Measurements from ENCODE around the gene C1QTNF5. TPM values are rescaled to one million over a fixed set of nuclear protein-coding genes. Genes with fewer than 3 reads are reported as not detected.
A peak's percentile ranks its signal among the peaks of the same experiment; 100 is the strongest.

Gene C1QTNF5
- total RNA-seq, 2 donors from 2014 or later = 0.62 to 0.66 TPM

DNA sequence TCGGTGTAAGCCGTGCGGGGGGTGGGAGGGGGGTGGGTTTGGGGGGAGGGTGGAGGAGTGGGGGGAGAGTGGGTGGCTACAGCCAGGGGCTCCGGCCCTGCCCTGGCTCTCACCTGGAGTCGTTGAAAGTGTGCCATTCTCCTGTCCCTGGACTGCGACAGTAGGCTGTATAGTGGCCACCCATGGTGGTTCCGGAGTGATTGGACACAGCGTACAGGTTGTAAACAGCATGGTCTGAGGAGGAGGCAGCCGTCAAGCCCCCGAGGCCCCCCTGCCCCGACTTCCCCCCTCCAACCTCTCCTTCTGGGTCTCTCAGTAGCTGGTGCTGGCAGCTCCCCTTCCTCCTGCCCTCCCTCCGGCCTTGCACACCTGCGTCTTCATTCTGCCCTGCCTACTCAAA is 16.4 kb upstream of the C1QTNF5 start:
- peaks cover 53% of the 10 kb centered on the region for H3K36me3 ChIP-seq (ENCODE audit: control insufficient read depth, insufficient read depth, low read length)
- no peaks in the 10 kb centered on the region for H3K27me3 ChIP-seq (ENCODE audit: control insufficient read depth, insufficient read depth, low read length, poor library complexity, severe bottlenecking)
- peaks cover 16% of the 10 kb centered on the region for H3K4me1 ChIP-seq (ENCODE audit: control insufficient read depth, insufficient read depth, low read length)
- TF ChIP-seq, protein P1, sequence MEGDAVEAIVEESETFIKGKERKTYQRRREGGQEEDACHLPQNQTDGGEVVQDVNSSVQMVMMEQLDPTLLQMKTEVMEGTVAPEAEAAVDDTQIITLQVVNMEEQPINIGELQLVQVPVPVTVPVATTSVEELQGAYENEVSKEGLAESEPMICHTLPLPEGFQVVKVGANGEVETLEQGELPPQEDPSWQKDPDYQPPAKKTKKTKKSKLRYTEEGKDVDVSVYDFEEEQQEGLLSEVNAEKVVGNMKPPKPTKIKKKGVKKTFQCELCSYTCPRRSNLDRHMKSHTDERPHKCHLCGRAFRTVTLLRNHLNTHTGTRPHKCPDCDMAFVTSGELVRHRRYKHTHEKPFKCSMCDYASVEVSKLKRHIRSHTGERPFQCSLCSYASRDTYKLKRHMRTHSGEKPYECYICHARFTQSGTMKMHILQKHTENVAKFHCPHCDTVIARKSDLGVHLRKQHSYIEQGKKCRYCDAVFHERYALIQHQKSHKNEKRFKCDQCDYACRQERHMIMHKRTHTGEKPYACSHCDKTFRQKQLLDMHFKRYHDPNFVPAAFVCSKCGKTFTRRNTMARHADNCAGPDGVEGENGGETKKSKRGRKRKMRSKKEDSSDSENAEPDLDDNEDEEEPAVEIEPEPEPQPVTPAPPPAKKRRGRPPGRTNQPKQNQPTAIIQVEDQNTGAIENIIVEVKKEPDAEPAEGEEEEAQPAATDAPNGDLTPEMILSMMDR (conservative IDR thresholded peaks at IDR 0.05) = no peak
- H3K9me3 Mint-ChIP-seq = no peaks in the 10 kb centered on the region
- no peak overlapping the region for H3K9ac ChIP-seq (ENCODE audit: extremely low read depth, low read length, poor library complexity, severe bottlenecking)
- H3K27me3 Mint-ChIP-seq (ENCODE audit: insufficient read depth) = peaks cover 28% of the 10 kb centered on the region
- no peak overlapping the region for H3K27ac Mint-ChIP-seq
- H3K36me3 Mint-ChIP-seq (ENCODE audit: low read depth) = peaks cover 47% of the 10 kb centered on the region
- H3K4me1 Mint-ChIP-seq = peaks cover 25% of the 10 kb centered on the region
- H3K4me3 ChIP-seq (ENCODE audit: low read length) = no peak overlapping the region
- 88 to 90% methylated on average over 5 to 10 of the region's 13 CpGs for WGBS, 2 experiments (ENCODE audit: insufficient coverage in 1 of 2, insufficient read length in 1 of 2)
- DNase-seq = no peak
- H3K27ac ChIP-seq (ENCODE audit: low read depth, low read length) = no peak overlapping the region
- peak overlapping the region; percentile 58 for H3K4me3 Mint-ChIP-seq
- H3K9me3 ChIP-seq (ENCODE audit: control insufficient read depth, low read length) = no peaks in the 10 kb centered on the region

DNA sequence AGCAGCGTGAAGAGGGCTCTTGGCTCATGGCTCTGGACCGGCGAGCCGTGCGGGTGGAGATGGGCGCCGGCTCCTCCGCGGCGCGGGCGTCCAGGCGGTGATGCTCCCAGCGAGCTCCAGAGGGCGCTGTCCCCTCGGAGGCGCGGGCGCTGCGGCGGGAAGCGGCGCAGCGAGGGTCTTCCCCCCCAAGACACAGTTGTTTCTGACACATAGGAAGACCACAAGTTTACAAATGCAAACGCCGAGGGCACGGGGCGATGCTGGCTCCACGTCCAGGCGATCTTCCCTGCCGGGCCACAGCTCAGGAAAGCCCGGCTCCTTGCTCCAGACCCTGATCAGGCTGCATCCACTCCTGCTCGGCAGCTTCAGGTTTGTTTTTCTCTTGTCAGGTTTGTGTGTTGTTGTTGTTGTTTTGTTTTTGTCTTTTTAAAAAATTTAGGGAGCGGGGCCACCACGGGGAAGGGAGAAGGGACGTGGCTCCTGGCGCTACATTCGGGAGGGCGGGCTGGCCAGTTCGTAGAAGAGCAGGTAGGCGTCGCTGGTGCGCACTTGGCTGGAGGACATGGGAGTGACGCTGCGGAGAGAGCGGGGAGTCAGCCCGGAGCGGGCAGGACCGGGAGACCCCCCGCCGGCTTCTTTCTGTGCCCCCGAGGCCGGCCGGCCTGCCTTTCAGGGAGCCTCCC is 15.8 kb upstream of the C1QTNF5 start:
- H3K27ac Mint-ChIP-seq = peak overlapping the region; percentile 91
- H3K4me3 ChIP-seq (ENCODE audit: low read length) = no peak overlapping the region
- no peaks in the 10 kb centered on the region for H3K27me3 ChIP-seq (ENCODE audit: control insufficient read depth, insufficient read depth, low read length, poor library complexity, severe bottlenecking)
- 7 to 9% methylated on average over 28 to 54 of the region's 54 CpGs for WGBS, 2 experiments (ENCODE audit: insufficient coverage in 1 of 2, insufficient read length in 1 of 2)
- H3K4me1 Mint-ChIP-seq = peaks cover 19% of the 10 kb centered on the region
- no peak overlapping the region for H3K9ac ChIP-seq (ENCODE audit: extremely low read depth, low read length, poor library complexity, severe bottlenecking)
- peaks cover 33% of the 10 kb centered on the region for H3K27me3 Mint-ChIP-seq (ENCODE audit: insufficient read depth)
- H3K27ac ChIP-seq (ENCODE audit: low read depth, low read length) = no peak overlapping the region
- peaks cover 47% of the 10 kb centered on the region for H3K36me3 Mint-ChIP-seq (ENCODE audit: low read depth)
- DNase-seq = peak; percentile 95
- no peaks in the 10 kb centered on the region for H3K9me3 ChIP-seq (ENCODE audit: control insufficient read depth, low read length)
- peaks cover 10% of the 10 kb centered on the region for H3K4me1 ChIP-seq (ENCODE audit: control insufficient read depth, insufficient read depth, low read length)
- no peaks in the 10 kb centered on the region for H3K9me3 Mint-ChIP-seq
- peak overlapping the region; percentile 58 for H3K4me3 Mint-ChIP-seq
- TF ChIP-seq, protein P1 (conservative IDR thresholded peaks at IDR 0.05) = peak; percentile 96
- peaks cover 53% of the 10 kb centered on the region for H3K36me3 ChIP-seq (ENCODE audit: control insufficient read depth, insufficient read depth, low read length)

- Mint-ChIP-seq H3K4me1 (peaks cover 11% of the 10 kb centered on the region), H3K4me3 (no peak overlapping the region), H3K36me3 (ENCODE audit: low read depth) (peaks cover 47% of the 10 kb centered on the region), H3K27ac (no peak overlapping the region), H3K27me3 (ENCODE audit: insufficient read depth) (peaks cover 39% of the 10 kb centered on the region), H3K9me3 (no peaks in the 10 kb centered on the region)
- Histone ChIP-seq H3K27me3 (ENCODE audit: control insufficient read depth, insufficient read depth, low read length, poor library complexity, severe bottlenecking) (no peaks in the 10 kb centered on the region), H3K9ac (ENCODE audit: extremely low read depth, low read length, poor library complexity, severe bottlenecking) (no peak overlapping the region), H3K9me3 (ENCODE audit: control insufficient read depth, low read length) (no peaks in the 10 kb centered on the region), H3K4me3 (ENCODE audit: low read length) (no peak overlapping the region), H3K27ac (ENCODE audit: low read depth, low read length) (no peak overlapping the region), H3K4me1 (ENCODE audit: control insufficient read depth, insufficient read depth, low read length) (no peaks in the 10 kb centered on the region), H3K36me3 (ENCODE audit: control insufficient read depth, insufficient read depth, low read length) (peaks cover 53% of the 10 kb centered on the region)
- TF ChIP-seq, protein P1 (conservative IDR thresholded peaks at IDR 0.05) = no peak
- no peak for DNase-seq
- 76 to 80% methylated on average over 7 to 9 of the region's 9 CpGs for WGBS, 2 experiments (ENCODE audit: insufficient coverage in 1 of 2, insufficient read length in 1 of 2)
Measured at GRCh38 chr11:119355091-119355843, 14.6 kb upstream of the C1QTNF5 start.

Measured in endodermal cell (in vitro differentiated cells).